ENCODE results near the gene PLD4.

GRCh38 chr14:104925214-104925854 is 655 bp downstream of the PLD4 start:
- TF ChIP-seq, protein P1, sequence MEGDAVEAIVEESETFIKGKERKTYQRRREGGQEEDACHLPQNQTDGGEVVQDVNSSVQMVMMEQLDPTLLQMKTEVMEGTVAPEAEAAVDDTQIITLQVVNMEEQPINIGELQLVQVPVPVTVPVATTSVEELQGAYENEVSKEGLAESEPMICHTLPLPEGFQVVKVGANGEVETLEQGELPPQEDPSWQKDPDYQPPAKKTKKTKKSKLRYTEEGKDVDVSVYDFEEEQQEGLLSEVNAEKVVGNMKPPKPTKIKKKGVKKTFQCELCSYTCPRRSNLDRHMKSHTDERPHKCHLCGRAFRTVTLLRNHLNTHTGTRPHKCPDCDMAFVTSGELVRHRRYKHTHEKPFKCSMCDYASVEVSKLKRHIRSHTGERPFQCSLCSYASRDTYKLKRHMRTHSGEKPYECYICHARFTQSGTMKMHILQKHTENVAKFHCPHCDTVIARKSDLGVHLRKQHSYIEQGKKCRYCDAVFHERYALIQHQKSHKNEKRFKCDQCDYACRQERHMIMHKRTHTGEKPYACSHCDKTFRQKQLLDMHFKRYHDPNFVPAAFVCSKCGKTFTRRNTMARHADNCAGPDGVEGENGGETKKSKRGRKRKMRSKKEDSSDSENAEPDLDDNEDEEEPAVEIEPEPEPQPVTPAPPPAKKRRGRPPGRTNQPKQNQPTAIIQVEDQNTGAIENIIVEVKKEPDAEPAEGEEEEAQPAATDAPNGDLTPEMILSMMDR (IDR thresholded peaks at IDR 0.05), result no peak
- no peak for TF ChIP-seq POLR2A (IDR thresholded peaks at IDR 0.05)

Measured in uterus (tissue), 2 donors.